GM19395 (cell line): Measurements from ENCODE around the gene TRPC4.

Experiments used
- ATAC-seq: cut with Tn5 transposase; IDR thresholded peaks from one replicate; pipeline ENCODE4 v1.9.1; 2021; ENCODE audit warnings: mild to moderate bottlenecking, moderate library complexity; ENCODE audit not compliant: unreplicated experiment

The TRPC4 gene

GRCh38 chr13:37869756-37870488 lies at the start of gene TRPC4:
TRPC4 (minus strand) TSS chr13:37869772; CDS start chr13:37783333, 86,439 bp downstream.
- ATAC-seq = no peak

- ATAC-seq = no peak
These were observed 49.2 kb upstream of the TRPC4 start for GRCh38 chr13:37918751-37919150.

- no peak for ATAC-seq
These were observed 48.6 kb upstream of the TRPC4 start for GRCh38 chr13:37918116-37918714.

GRCh38 chr13:37914781-37915391 lies 45.3 kb upstream of the TRPC4 start:
- no peak for ATAC-seq

GRCh38 chr13:37910790-37911189 lies 41.2 kb upstream of the TRPC4 start:
- no peak for ATAC-seq

GRCh38 chr13:37906880-37907279 lies 37.3 kb upstream of the TRPC4 start:
- ATAC-seq = no peak

GRCh38 chr13:37905736-37906135 lies 36.2 kb upstream of the TRPC4 start:
- no peak for ATAC-seq

- ATAC-seq = no peak
These were observed 30.2 kb upstream of the TRPC4 start for GRCh38 chr13:37899753-37900152.

- ATAC-seq = no peak
These were observed 23.7 kb upstream of the TRPC4 start for GRCh38 chr13:37893321-37893720.

GRCh38 chr13:37889820-37890219 lies 20.2 kb upstream of the TRPC4 start:
- ATAC-seq = no peak

GRCh38 chr13:37889102-37889501 lies 19.5 kb upstream of the TRPC4 start:
- no peak for ATAC-seq

- no peak for ATAC-seq
These were observed 17.3 kb upstream of the TRPC4 start for GRCh38 chr13:37886879-37887278.

- no peak for ATAC-seq
These were observed 15.1 kb upstream of the TRPC4 start for GRCh38 chr13:37884674-37885073.

GRCh38 chr13:37884026-37884425 lies 14.5 kb upstream of the TRPC4 start:
- ATAC-seq = no peak

- no peak for ATAC-seq
These were observed 9.3 kb upstream of the TRPC4 start for GRCh38 chr13:37878921-37879320.

- no peak for ATAC-seq
These were observed 8.9 kb upstream of the TRPC4 start for GRCh38 chr13:37878496-37878895.

GRCh38 chr13:37870895-37871550 lies 1.5 kb upstream of the TRPC4 start:
- ATAC-seq = no peak

GRCh38 chr13:37870489-37870845 lies 895 bp upstream of the TRPC4 start:
- ATAC-seq = no peak

GRCh38 chr13:37869506-37869755 lies 141 bp downstream of the TRPC4 start:
- no peak for ATAC-seq

- no peak for ATAC-seq
These were observed 674 bp downstream of the TRPC4 start for GRCh38 chr13:37868691-37869505.

GRCh38 chr13:37863708-37864107 lies 5.9 kb downstream of the TRPC4 start:
- ATAC-seq = no peak
